SK-N-SH treated with all-trans-retinoic acid at 6 μM for 48 hours (cell line): Measurements from ENCODE around the gene IQCH.

Experiments
- BACH2 ChIP-seq: fragments of 250-450 bp; sonication (Bioruptor Pico); IDR thresholded peaks from 2 replicates; pipeline ENCODE4 v1.9.0; 2021; ENCODE audit warnings: mild to moderate bottlenecking, borderline replicate concordance
- CSRNP3 ChIP-seq: fragments of 250-450 bp; sonication (Bioruptor Pico); IDR thresholded peaks from 2 replicates; pipeline ENCODE4 v1.5.1; 2021; ENCODE audit warnings: mild to moderate bottlenecking, moderate library complexity
- ISL1 ChIP-seq: fragments of 250-450 bp; sonication (Bioruptor Pico); IDR thresholded peaks from 2 replicates; pipeline ENCODE4 v2.1.2; 2022; ENCODE audit warnings: mild to moderate bottlenecking, moderate library complexity
- PATZ1 ChIP-seq: fragments of 250-450 bp; sonication (Bioruptor Pico); IDR thresholded peaks from 2 replicates; pipeline ENCODE4 v1.8.0; 2020; ENCODE audit warnings: mild to moderate bottlenecking, moderate library complexity, borderline replicate concordance
- POU6F1 ChIP-seq: fragments of 250-450 bp; sonication (Bioruptor Pico); IDR thresholded peaks from 2 replicates; pipeline ENCODE4 v1.8.0; 2021; ENCODE audit warnings: low read depth, mild to moderate bottlenecking, moderate library complexity, borderline replicate concordance
- RARB ChIP-seq: fragments of 250-450 bp; sonication (Bioruptor Pico); IDR thresholded peaks from 2 replicates; pipeline ENCODE4 v1.8.0; 2021; ENCODE audit warnings: mild to moderate bottlenecking, moderate library complexity
- ZFP3 ChIP-seq: fragments of 250-450 bp; sonication (Bioruptor Pico); IDR thresholded peaks from 2 replicates; pipeline ENCODE4 v1.5.0; 2020; ENCODE audit warnings: mild to moderate bottlenecking, moderate library complexity
- ZFP30 ChIP-seq: fragments of 450-650 bp; formaldehyde crosslinking; IDR thresholded peaks from 2 replicates; pipeline ENCODE4 v1.5.0; 2022; ENCODE audit warnings: mild to moderate bottlenecking, moderate library complexity
- ZNF565 ChIP-seq: fragments of 450-650 bp; formaldehyde crosslinking; conservative IDR thresholded peaks from 2 replicates; pipeline ENCODE4 v1.5.0; 2020; ENCODE audit warnings: low read depth, mild to moderate bottlenecking, moderate library complexity

GRCh38 chr15:67307156-67307555 is 52.6 kb downstream of the IQCH start:
- no peak for TF ChIP-seq POU6F1
- no peak for TF ChIP-seq PATZ1 (CRISPR knock-in tag)
- no peak for TF ChIP-seq BACH2 (CRISPR knock-in tag)
- no peak for TF ChIP-seq ZFP30
- TF ChIP-seq RARB, result no peak
- TF ChIP-seq CSRNP3, result no peak
- TF ChIP-seq ISL1 (CRISPR knock-in tag), result no peak
- no peak for TF ChIP-seq ZFP3 (CRISPR knock-in tag)
- no peak for TF ChIP-seq ZNF565 (CRISPR knock-in tag)
